ENCODE data around the gene WAS. TPM values are rescaled to one million over a fixed set of nuclear protein-coding genes. Genes with fewer than 3 reads are reported as not detected.

The WAS gene
- total RNA-seq, result 0.69 TPM

DNA sequence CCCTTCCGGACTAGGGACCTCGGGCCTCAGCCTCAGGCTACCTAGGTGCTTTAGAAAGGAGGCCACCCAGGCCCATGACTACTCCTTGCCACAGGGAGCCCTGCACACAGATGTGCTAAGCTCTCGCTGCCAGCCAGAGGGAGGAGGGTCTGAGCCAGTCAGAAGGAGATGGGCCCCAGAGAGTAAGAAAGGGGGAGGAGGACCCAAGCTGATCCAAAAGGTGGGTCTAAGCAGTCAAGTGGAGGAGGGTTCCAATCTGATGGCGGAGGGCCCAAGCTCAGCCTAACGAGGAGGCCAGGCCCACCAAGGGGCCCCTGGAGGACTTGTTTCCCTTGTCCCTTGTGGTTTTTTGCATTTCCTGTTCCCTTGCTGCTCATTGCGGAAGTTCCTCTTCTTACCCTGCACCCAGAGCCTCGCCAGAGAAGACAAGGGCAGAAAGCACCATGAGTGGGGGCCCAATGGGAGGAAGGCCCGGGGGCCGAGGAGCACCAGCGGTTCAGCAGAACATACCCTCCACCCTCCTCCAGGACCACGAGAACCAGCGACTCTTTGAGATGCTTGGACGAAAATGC, at the start of gene WAS:
Gene WAS (plus strand): TSS at position 389 of the 572 bp plus-strand sequence. CDS start 55 bp downstream, at position 444.

DNA sequence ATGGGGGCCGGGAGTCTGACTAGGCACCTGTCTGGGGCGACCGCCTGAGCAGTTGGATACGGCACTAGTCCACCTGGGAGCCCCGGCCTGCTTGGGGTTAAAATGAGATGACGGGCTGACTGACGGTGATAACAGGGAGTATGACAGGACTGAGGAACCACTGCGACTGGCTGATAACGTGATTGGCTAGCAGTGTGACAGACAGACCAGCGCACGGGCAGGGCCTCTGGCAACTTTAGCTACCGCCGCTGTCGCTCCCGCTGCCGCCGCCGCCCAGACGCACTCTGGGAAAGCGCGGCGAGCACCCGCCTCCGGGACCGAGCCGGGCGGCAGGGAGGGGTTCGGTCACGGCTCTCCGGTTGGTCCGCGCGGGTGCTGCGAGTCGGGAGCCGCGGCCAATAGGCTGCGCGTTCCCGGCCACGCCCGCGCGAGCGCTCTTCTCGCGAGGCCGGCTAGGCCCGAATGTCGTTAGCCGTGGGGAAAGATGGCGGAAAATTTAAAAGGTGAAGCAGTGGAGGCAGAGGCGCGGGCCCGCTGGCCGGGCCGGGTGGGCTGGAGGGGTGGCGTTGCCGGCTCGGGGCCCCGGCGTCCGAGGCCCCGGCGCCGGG, 12.8 kb downstream of the WAS start, which contains the start of gene SUV39H1:
Gene SUV39H1 (plus strand): TSS at position 434 of the 608 bp plus-strand sequence. CDS start 51 bp downstream, at position 485.

Small RNAs within 50 kb of the gene (small RNA-seq; reads per million reads assigned to genes)
- gene RNU6-1056P, result not detected

Other genes starting within 250 kb of the WAS start
- 36.7 TPM for gene SLC38A5, start 213.5 kb upstream of the WAS start, total RNA-seq
- gene FTSJ1, start 207.6 kb upstream of the WAS start, total RNA-seq, result 32.3 TPM
- 9.7 TPM for gene PORCN, start 174.8 kb upstream of the WAS start, total RNA-seq
- gene EBP, start 162.0 kb upstream of the WAS start, total RNA-seq, result 43.6 TPM
- gene TBC1D25, start 144.1 kb upstream of the WAS start, total RNA-seq, result 7.4 TPM
- 137 TPM for gene RBM3, start 109.3 kb upstream of the WAS start, total RNA-seq
- gene WDR13, start 86.3 kb upstream of the WAS start, total RNA-seq, result 57.0 TPM
- gene SUV39H1, start 12.9 kb downstream of the WAS start, total RNA-seq, result 3.0 TPM
- gene GLOD5, start 77.9 kb downstream of the WAS start, total RNA-seq, result not detected
- not detected for gene GATA1, start 102.8 kb downstream of the WAS start, total RNA-seq
- gene HDAC6, start 118.3 kb downstream of the WAS start, total RNA-seq, result 87.2 TPM
- gene ERAS, start 142.7 kb downstream of the WAS start, total RNA-seq, result 0.92 TPM
- gene PCSK1N, start 151.8 kb downstream of the WAS start, total RNA-seq, result 157 TPM
- gene TIMM17B, start 214.0 kb downstream of the WAS start, total RNA-seq, result 30.0 TPM
- 40.1 TPM for gene PQBP1, start 214.1 kb downstream of the WAS start, total RNA-seq
- gene SLC35A2, start 227.8 kb downstream of the WAS start, total RNA-seq, result 12.5 TPM
- 11.5 TPM for gene PIM2, start 235.2 kb downstream of the WAS start, total RNA-seq

All from diencephalon (tissue), 1 donor.